MM.1S (cell line): Measurements from ENCODE around the gene EDEM3.

Experiments used
- DNase-seq: peaks from one replicate; pipeline ENCODE4 v3.0.0-alpha.2; 2015
- H2AFZ ChIP-seq: fragments of 300-600 bp; sonication (generic); 2 replicates; pipeline ENCODE4 v1.6.0; 2016; ENCODE audit warnings: antibody characterized with exemption, low read length
- H3F3A ChIP-seq: fragments of 300-600 bp; sonication (generic); 2 replicates; pipeline ENCODE4 v1.6.1; 2016; ENCODE audit warnings: mild to moderate bottlenecking, antibody characterized with exemption, low read length, moderate library complexity, mixed read lengths; ENCODE audit not compliant: insufficient read depth
- H3K27ac ChIP-seq: fragments of 300-600 bp; sonication (generic); 2 replicates; pipeline ENCODE4 v1.5.1; 2016; ENCODE audit warnings: mild to moderate bottlenecking, low read length
- H3K27me3 ChIP-seq: fragments of 300-600 bp; sonication (generic); replicated peaks from 2 replicates; pipeline ENCODE4 v1.6.0; 2016; ENCODE audit warnings: low read length; ENCODE audit not compliant: insufficient read depth
- H3K36me3 ChIP-seq: fragments of 300-600 bp; sonication (generic); replicated peaks from 2 replicates; pipeline ENCODE4 v1.6.1; 2016; ENCODE audit warnings: mild to moderate bottlenecking, low read length, mixed read lengths; ENCODE audit not compliant: insufficient read depth
- H3K4me1 ChIP-seq: fragments of 300-600 bp; sonication (generic); 2 replicates; pipeline ENCODE4 v1.6.1; 2016; ENCODE audit warnings: low read length, mixed read lengths
- H3K4me2 ChIP-seq: fragments of 300-600 bp; sonication (generic); 2 replicates; pipeline ENCODE4 v1.6.0; 2016; ENCODE audit warnings: low read depth, low read length
- H3K4me3 ChIP-seq: fragments of 300-600 bp; sonication (generic); 2 replicates; pipeline ENCODE4 v1.5.1; 2016; ENCODE audit warnings: low read length, mixed read lengths
- H3K79me2 ChIP-seq: fragments of 300-600 bp; sonication (generic); 2 replicates; pipeline ENCODE4 v1.6.1; 2016; ENCODE audit warnings: mixed run types, low read length, mixed read lengths
- H3K9ac ChIP-seq: fragments of 300-600 bp; sonication (generic); 2 replicates; pipeline ENCODE4 v1.6.1; 2016; ENCODE audit warnings: low read length, mixed read lengths
- H3K9me2 ChIP-seq: fragments of 300-600 bp; sonication (generic); replicated peaks from 2 replicates; pipeline ENCODE4 v1.6.1; 2016; ENCODE audit warnings: mild to moderate bottlenecking, low read length, mixed read lengths; ENCODE audit not compliant: insufficient read depth
- H3K9me3 ChIP-seq: fragments of 300-600 bp; sonication (generic); replicated peaks from 2 replicates; pipeline ENCODE4 v1.6.1; 2016; ENCODE audit warnings: mild to moderate bottlenecking, low read length, mixed read lengths; ENCODE audit not compliant: insufficient read depth
- H4K20me1 ChIP-seq: fragments of 300-600 bp; sonication (generic); 2 replicates; pipeline ENCODE4 v1.6.1; 2016; ENCODE audit warnings: mild to moderate bottlenecking, low read length, moderate library complexity, mixed read lengths; ENCODE audit not compliant: insufficient read depth
- CTCF ChIP-seq: fragments of 300-600 bp; sonication (generic); IDR thresholded peaks from 2 replicates; pipeline ENCODE4 v1.5.1; 2016; ENCODE audit warnings: antibody characterized with exemption, low read length, mixed read lengths
- EZH2 ChIP-seq: fragments of 300-600 bp; sonication (generic); optimal IDR thresholded peaks from 2 replicates; pipeline ENCODE3; 2017; ENCODE audit warnings: low read depth, mild to moderate bottlenecking, antibody characterized with exemption, low read length, mixed read lengths
- EZH2phosphoT487 ChIP-seq: fragments of 300-600 bp; sonication (generic); IDR thresholded peaks from 2 replicates; pipeline ENCODE4 v1.6.1; 2018; ENCODE audit warnings: antibody characterized with exemption, low read length

The EDEM3 gene

GRCh38 chr1:184724843-184725242 lies 29.8 kb downstream of the EDEM3 start:
- Histone ChIP-seq H3K36me3 (peaks cover 12% of the 10 kb centered on the region), H3K27ac (no peak overlapping the region), H2AFZ (no peak overlapping the region), H3F3A (no peaks in the 10 kb centered on the region), H3K27me3 (no peaks in the 10 kb centered on the region), H3K79me2 (peaks cover 17% of the 10 kb centered on the region), H3K9ac (no peak overlapping the region), H3K4me1 (0 out of 2 replicates have a peak, but pooled peaks cover 6% of the 10 kb centered on the region), H3K9me3 (no peaks in the 10 kb centered on the region), H3K9me2 (no peaks in the 10 kb centered on the region), H3K4me3 (no peak overlapping the region), H4K20me1 (no peaks in the 10 kb centered on the region), H3K4me2 (no peak overlapping the region)
- no peak for TF ChIP-seq CTCF
- no peak for TF ChIP-seq EZH2
- no peak for TF ChIP-seq EZH2phosphoT487
- DNase-seq: no peak

- no peak overlapping the region for H2AFZ ChIP-seq
- no peak overlapping the region for H3K9ac ChIP-seq
- no peaks in the 10 kb centered on the region for H3K9me2 ChIP-seq
- peaks cover 7% of the 10 kb centered on the region; the same call in 1 of the 2 replicates for H3K4me1 ChIP-seq
- no peak for DNase-seq
- no peaks in the 10 kb centered on the region for H3K79me2 ChIP-seq
- H3K36me3 ChIP-seq: peaks cover 27% of the 10 kb centered on the region
- no peak for TF ChIP-seq CTCF
- TF ChIP-seq EZH2: no peak
- no peak for TF ChIP-seq EZH2phosphoT487
- no peak overlapping the region for H3K4me2 ChIP-seq
- H3K9me3 ChIP-seq: no peaks in the 10 kb centered on the region
- 0 out of 2 replicates have a peak, but pooled peaks cover 4% of the 10 kb centered on the region for H3F3A ChIP-seq
- H4K20me1 ChIP-seq: no peaks in the 10 kb centered on the region
- H3K4me3 ChIP-seq: no peak overlapping the region
- H3K27ac ChIP-seq: no peak overlapping the region
- H3K27me3 ChIP-seq: no peaks in the 10 kb centered on the region
These were observed 38.5 kb downstream of the EDEM3 start for GRCh38 chr1:184716158-184716557.

GRCh38 chr1:184709418-184709817 lies 45.2 kb downstream of the EDEM3 start:
- no peaks in the 10 kb centered on the region for H3F3A ChIP-seq
- no peaks in the 10 kb centered on the region for H3K9me3 ChIP-seq
- H3K36me3 ChIP-seq: peaks cover 43% of the 10 kb centered on the region
- H3K9ac ChIP-seq: no peak overlapping the region
- no peaks in the 10 kb centered on the region for H3K9me2 ChIP-seq
- no peaks in the 10 kb centered on the region for H3K27me3 ChIP-seq
- H4K20me1 ChIP-seq: no peaks in the 10 kb centered on the region
- TF ChIP-seq EZH2: no peak
- no peak for TF ChIP-seq CTCF
- TF ChIP-seq EZH2phosphoT487: no peak
- no peak overlapping the region for H3K4me2 ChIP-seq
- H3K79me2 ChIP-seq: peaks cover 8% of the 10 kb centered on the region; the same call in 1 of the 2 replicates
- no peak overlapping the region for H3K4me3 ChIP-seq
- no peak for DNase-seq
- H2AFZ ChIP-seq: no peak overlapping the region
- H3K27ac ChIP-seq: no peak overlapping the region
- H3K4me1 ChIP-seq: peaks cover 2% of the 10 kb centered on the region; the same call in 1 of the 2 replicates
